Measurements from ENCODE around the gene DNAH11.
"Not testable (repeated sequence)": the region's sequence is repeated elsewhere in the genome, so short reads cannot be mapped to it uniquely, and the experiment has no call there.

DNA sequence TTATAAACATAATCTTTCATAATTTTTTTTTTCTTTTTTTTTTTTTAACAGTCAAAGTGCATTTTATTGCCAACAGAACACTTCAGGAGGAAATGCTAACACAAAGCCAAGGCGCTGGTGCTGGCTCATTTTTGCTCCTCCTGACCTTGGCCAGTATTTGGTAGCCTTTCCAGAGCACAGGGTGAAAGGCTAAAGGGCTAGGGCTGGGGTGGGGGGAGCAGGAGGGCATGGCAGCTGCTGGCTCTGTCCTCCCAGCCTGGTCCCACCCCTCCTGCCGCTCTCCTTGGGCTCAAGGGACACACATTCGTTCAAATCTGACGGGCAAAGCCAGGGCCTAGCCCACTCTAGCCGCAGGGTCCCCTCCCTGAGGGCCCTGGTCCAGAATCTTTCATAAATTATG, 148.3 kb downstream of the DNAH11 start:
- TF ChIP-seq, protein P1, sequence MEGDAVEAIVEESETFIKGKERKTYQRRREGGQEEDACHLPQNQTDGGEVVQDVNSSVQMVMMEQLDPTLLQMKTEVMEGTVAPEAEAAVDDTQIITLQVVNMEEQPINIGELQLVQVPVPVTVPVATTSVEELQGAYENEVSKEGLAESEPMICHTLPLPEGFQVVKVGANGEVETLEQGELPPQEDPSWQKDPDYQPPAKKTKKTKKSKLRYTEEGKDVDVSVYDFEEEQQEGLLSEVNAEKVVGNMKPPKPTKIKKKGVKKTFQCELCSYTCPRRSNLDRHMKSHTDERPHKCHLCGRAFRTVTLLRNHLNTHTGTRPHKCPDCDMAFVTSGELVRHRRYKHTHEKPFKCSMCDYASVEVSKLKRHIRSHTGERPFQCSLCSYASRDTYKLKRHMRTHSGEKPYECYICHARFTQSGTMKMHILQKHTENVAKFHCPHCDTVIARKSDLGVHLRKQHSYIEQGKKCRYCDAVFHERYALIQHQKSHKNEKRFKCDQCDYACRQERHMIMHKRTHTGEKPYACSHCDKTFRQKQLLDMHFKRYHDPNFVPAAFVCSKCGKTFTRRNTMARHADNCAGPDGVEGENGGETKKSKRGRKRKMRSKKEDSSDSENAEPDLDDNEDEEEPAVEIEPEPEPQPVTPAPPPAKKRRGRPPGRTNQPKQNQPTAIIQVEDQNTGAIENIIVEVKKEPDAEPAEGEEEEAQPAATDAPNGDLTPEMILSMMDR (IDR thresholded peaks at IDR 0.05): not testable (repeated sequence)
- TF ChIP-seq POLR2A (IDR thresholded peaks at IDR 0.05): not testable (repeated sequence)
